Measurements from ENCODE around the gene BUD23. TPM values are rescaled to one million over a fixed set of nuclear protein-coding genes. Genes with fewer than 3 reads are reported as not detected.
A peak's percentile ranks its signal among the peaks of the same experiment; 100 is the strongest.

Gene BUD23
- total and polyA plus RNA-seq, 9 of the 15 experiments (the other 6 are each of a cell fraction or from before 2014, with no cell fraction given), result 79.5 to 270 (median 150) TPM

DNA sequence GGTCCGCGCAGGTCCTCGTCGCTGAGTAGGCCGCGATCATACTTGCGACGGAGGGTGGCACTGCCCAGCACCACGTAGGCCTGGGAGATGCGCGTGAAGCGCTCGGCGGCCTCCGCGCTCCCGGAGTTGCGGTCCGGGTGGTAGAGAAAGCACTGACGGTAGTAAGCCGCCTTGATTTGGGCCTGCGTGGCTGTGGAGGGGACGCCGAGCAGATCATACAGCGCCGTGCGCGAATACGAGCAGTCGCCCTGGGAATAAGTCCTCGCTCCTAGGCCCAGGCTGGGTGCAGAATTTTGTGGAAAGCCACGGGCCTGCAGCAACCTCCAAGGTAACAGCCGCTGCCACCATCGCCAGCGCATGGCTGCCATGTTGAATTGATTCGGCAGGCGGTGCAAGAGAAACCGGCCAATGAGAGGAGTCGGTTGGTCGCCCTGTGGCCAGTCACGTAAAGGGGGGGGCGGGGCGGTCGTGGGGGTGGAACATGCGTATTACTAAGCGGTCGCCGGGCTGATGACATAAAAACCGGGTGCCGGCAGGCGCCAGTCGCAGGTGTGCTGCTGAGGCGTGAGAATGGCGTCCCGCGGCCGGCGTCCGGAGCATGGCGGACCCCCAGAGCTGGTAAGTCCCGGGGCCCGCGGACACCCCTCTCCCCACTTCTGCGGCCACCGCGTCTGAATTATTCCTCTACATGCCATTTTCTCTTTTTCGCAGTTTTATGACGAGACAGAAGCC is at the start of gene BUD23, which contains the start of gene DNAJC30 (continued):
- TF ChIP-seq OTX1 (CRISPR knock-in tag; IDR thresholded peaks at IDR 0.05), result no peak
- no peak for TF ChIP-seq SMARCA4 (IDR thresholded peaks at IDR 0.05)
- no peak for TF ChIP-seq NFE2L1 (tag; IDR thresholded peaks at IDR 0.05; ENCODE audit: borderline replicate concordance, low read depth)
- peak; percentile 80 to 96 (median 95) for TF ChIP-seq YY1 (IDR thresholded peaks at IDR 0.05; ENCODE audit: borderline replicate concordance in 1 of 3, control insufficient read depth in 1 of 3, extremely low read depth in 1 of 3, insufficient read depth in 3 of 3, insufficient read length in 1 of 3, insufficient replicate concordance in 2 of 3, low read depth in 1 of 3, low read length in 2 of 3)
- TF ChIP-seq MYC (IDR thresholded peaks at IDR 0.05; ENCODE audit: low read depth, low read length), result peak; percentile 99
- TF ChIP-seq MYC (CRISPR knock-in tag; IDR thresholded peaks at IDR 0.05; ENCODE audit: borderline replicate concordance, low read depth), result peak; percentile 91
- no peak for TF ChIP-seq EP300 (IDR thresholded peaks at IDR 0.05; ENCODE audit: low read length)
- TF ChIP-seq EHMT2 (IDR thresholded peaks at IDR 0.05), result peak; percentile 47; the same call in 1 of the 2 replicates
- peak; percentile 79 for TF ChIP-seq EGR1 (conservative IDR thresholded peaks at IDR 0.05)
- TF ChIP-seq, protein P1, sequence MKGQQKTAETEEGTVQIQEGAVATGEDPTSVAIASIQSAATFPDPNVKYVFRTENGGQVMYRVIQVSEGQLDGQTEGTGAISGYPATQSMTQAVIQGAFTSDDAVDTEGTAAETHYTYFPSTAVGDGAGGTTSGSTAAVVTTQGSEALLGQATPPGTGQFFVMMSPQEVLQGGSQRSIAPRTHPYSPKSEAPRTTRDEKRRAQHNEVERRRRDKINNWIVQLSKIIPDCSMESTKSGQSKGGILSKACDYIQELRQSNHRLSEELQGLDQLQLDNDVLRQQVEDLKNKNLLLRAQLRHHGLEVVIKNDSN (CRISPR knock-in tag; IDR thresholded peaks at IDR 0.05), result no peak
- TF ChIP-seq ZNF830 (CRISPR knock-in tag; IDR thresholded peaks at IDR 0.05), result no peak
- peak; percentile 79 for TF ChIP-seq FOS (IDR thresholded peaks at IDR 0.05; ENCODE audit: extremely low read depth, insufficient read length)
- TF ChIP-seq ZNF778 (CRISPR knock-in tag; IDR thresholded peaks at IDR 0.05), result no peak
- no peak for TF ChIP-seq ZFP30 (CRISPR knock-in tag; IDR thresholded peaks at IDR 0.05; ENCODE audit: borderline replicate concordance)
- no peak for TF ChIP-seq PPARD (CRISPR knock-in tag; IDR thresholded peaks at IDR 0.05)
- TF ChIP-seq HNRNPUL1 (IDR thresholded peaks at IDR 0.05; ENCODE audit: low read length), result no peak
- TF ChIP-seq, protein P2, sequence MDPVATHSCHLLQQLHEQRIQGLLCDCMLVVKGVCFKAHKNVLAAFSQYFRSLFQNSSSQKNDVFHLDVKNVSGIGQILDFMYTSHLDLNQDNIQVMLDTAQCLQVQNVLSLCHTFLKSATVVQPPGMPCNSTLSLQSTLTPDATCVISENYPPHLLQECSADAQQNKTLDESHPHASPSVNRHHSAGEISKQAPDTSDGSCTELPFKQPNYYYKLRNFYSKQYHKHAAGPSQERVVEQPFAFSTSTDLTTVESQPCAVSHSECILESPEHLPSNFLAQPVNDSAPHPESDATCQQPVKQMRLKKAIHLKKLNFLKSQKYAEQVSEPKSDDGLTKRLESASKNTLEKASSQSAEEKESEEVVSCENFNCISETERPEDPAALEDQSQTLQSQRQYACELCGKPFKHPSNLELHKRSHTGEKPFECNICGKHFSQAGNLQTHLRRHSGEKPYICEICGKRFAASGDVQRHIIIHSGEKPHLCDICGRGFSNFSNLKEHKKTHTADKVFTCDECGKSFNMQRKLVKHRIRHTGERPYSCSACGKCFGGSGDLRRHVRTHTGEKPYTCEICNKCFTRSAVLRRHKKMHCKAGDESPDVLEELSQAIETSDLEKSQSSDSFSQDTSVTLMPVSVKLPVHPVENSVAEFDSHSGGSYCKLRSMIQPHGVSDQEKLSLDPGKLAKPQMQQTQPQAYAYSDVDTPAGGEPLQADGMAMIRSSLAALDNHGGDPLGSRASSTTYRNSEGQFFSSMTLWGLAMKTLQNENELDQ (CRISPR knock-in tag; IDR thresholded peaks at IDR 0.05; ENCODE audit: borderline replicate concordance), result no peak
- 0 out of 2 replicates have a peak, but pooled peaks have one; percentile 34 for TF ChIP-seq TEAD4 (IDR thresholded peaks at IDR 0.05; ENCODE audit: low read length)
- no peak for TF ChIP-seq TEAD4 (CRISPR knock-in tag; IDR thresholded peaks at IDR 0.05; ENCODE audit: borderline replicate concordance)
- TF ChIP-seq ZNF263 (CRISPR knock-in tag; IDR thresholded peaks at IDR 0.05; ENCODE audit: borderline replicate concordance), result no peak
- peak; percentile 41; the same call in 1 of the 2 replicates for TF ChIP-seq FOSL1 (tag; conservative IDR thresholded peaks at IDR 0.05)
- TF ChIP-seq, protein P3, sequence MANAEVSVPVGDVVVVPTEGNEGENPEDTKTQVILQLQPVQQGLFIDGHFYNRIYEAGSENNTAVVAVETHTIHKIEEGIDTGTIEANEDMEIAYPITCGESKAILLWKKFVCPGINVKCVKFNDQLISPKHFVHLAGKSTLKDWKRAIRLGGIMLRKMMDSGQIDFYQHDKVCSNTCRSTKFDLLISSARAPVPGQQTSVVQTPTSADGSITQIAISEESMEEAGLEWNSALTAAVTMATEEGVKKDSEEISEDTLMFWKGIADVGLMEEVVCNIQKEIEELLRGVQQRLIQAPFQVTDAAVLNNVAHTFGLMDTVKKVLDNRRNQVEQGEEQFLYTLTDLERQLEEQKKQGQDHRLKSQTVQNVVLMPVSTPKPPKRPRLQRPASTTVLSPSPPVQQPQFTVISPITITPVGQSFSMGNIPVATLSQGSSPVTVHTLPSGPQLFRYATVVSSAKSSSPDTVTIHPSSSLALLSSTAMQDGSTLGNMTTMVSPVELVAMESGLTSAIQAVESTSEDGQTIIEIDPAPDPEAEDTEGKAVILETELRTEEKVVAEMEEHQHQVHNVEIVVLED (CRISPR knock-in tag; IDR thresholded peaks at IDR 0.05), result peak; percentile 70
- TF ChIP-seq MAFF (IDR thresholded peaks at IDR 0.05; ENCODE audit: low read length), result no peak
- peak; percentile 70 for TF ChIP-seq NEUROD1 (IDR thresholded peaks at IDR 0.05; ENCODE audit: borderline replicate concordance, low read depth, low read length, partially characterized antibody)
- TF ChIP-seq ZFX (CRISPR knock-in tag; IDR thresholded peaks at IDR 0.05), result peak; percentile 99
